Fibroblast of lung (primary cell): ENCODE results near the gene DBNL.

ENCODE experiments used
- CTCF ChIP-seq, 2 donors: IDR thresholded peaks in 1 of 2; conservative IDR thresholded peaks in 1 of 2; 1 replicate in 1 of 2; 2 replicates in 1 of 2; pipeline ENCODE4 v1.5.1; 2011 to 2012; ENCODE audit warnings: low read length in 2 of 2, control low read depth in 1 of 2, inconsistent platforms in 1 of 2, low read depth in 1 of 2, mild to moderate bottlenecking in 1 of 2
- EZH2 ChIP-seq: IDR thresholded peaks from 2 replicates; pipeline ENCODE4 v1.5.1; 2012; ENCODE audit warnings: low read length, control low read depth, mild to moderate bottlenecking; ENCODE audit errors: missing control alignments

GRCh38 chr7:44065431-44066110 lies 21.1 kb downstream of the DBNL start, which contains the start of gene PGAM2:
- no peak for TF ChIP-seq CTCF (conservative IDR thresholded peaks at IDR 0.05 in 1 of 2, IDR thresholded peaks at IDR 0.05 in 1 of 2; ENCODE audit: low read depth in 1 of 2, low read length in 2 of 2)
- TF ChIP-seq EZH2: no peak
